Keratinocyte (primary cell): Measurements from ENCODE around the gene TTK.

Experiments used
- EZH2 ChIP-seq: IDR thresholded peaks from one replicate; pipeline ENCODE4 v1.6.1; 2012; ENCODE audit warnings: inconsistent platforms, mild to moderate bottlenecking, low read length, moderate library complexity
- TF ChIP-seq, protein P1 (sequence below), 3 experiments: IDR thresholded peaks in 1 of 3; conservative IDR thresholded peaks in 1 of 3; optimal IDR thresholded peaks in 1 of 3; 2 replicates in 2 of 3; 3 replicates in 1 of 3; pipeline versions ENCODE3 to v1.5.1; 2011; ENCODE audit warnings: low read length in 3 of 3, mild to moderate bottlenecking in 3 of 3, moderate library complexity in 2 of 3, control low read depth in 1 of 3, inconsistent platforms in 1 of 3; ENCODE audit not compliant: insufficient read depth in 2 of 3; ENCODE audit errors: extremely low read depth in 1 of 3

DNA sequence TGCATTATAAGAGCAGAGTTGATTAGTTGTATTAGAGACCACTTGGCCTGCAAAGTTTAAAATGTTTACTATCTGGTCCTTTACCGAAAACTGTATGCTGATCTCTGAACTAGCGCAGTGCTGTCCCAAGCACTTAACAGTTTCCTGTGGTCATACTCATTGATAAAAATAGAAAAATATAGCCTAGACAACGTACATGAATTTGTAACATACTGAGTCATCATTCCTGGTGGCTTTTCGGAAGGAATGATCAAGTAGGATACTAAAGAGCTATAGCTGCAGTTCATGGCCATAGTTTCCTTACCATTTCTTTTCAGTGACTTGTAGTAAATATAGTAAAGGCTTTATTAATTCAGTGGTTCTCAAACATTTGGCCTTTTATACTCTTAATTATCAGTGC, 18.4 kb downstream of the TTK start:
- TF ChIP-seq, protein P1, sequence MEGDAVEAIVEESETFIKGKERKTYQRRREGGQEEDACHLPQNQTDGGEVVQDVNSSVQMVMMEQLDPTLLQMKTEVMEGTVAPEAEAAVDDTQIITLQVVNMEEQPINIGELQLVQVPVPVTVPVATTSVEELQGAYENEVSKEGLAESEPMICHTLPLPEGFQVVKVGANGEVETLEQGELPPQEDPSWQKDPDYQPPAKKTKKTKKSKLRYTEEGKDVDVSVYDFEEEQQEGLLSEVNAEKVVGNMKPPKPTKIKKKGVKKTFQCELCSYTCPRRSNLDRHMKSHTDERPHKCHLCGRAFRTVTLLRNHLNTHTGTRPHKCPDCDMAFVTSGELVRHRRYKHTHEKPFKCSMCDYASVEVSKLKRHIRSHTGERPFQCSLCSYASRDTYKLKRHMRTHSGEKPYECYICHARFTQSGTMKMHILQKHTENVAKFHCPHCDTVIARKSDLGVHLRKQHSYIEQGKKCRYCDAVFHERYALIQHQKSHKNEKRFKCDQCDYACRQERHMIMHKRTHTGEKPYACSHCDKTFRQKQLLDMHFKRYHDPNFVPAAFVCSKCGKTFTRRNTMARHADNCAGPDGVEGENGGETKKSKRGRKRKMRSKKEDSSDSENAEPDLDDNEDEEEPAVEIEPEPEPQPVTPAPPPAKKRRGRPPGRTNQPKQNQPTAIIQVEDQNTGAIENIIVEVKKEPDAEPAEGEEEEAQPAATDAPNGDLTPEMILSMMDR (optimal IDR thresholded peaks at IDR 0.05 in 1 of 3, IDR thresholded peaks at IDR 0.05 in 1 of 3, conservative IDR thresholded peaks at IDR 0.05 in 1 of 3; ENCODE audit: extremely low read depth in 1 of 3, insufficient read depth in 2 of 3, low read length in 3 of 3) = no peak
- TF ChIP-seq EZH2 = no peak
